NCI-H1092 (cell line): ENCODE data around the gene PIN4.
"Not testable (repeated sequence)": the region's sequence is repeated elsewhere in the genome, so short reads cannot be mapped to it uniquely, and the experiment has no call there.

ENCODE experiments used
- DNase-seq: peaks from one replicate; lab custom pipeline; 2025; lab: John Stamatoyannopoulos, UW

The PIN4 gene

GRCh38 chrX:72181178-72182125, at the start of gene PIN4:
PIN4 (plus strand) TSS chrX:72181757; CDS start chrX:72181786, 29 bp downstream.
- peak; percentile 98 for DNase-seq

- no peak for DNase-seq
Measured at GRCh38 chrX:72132456-72132855, 49.1 kb upstream of the PIN4 start.

GRCh38 chrX:72133851-72134546, 47.6 kb upstream of the PIN4 start:
- no peak for DNase-seq

GRCh38 chrX:72137846-72138495, 43.6 kb upstream of the PIN4 start:
- no peak for DNase-seq

- DNase-seq, result no peak
Measured at GRCh38 chrX:72139538-72139937, 42.0 kb upstream of the PIN4 start.

GRCh38 chrX:72141372-72142004, 40.1 kb upstream of the PIN4 start:
- DNase-seq, result no peak

GRCh38 chrX:72142094-72142793, 39.3 kb upstream of the PIN4 start:
- peak; percentile 95 for DNase-seq

GRCh38 chrX:72142794-72143608, 38.6 kb upstream of the PIN4 start:
- DNase-seq, result no peak

GRCh38 chrX:72143609-72143907, 38.0 kb upstream of the PIN4 start:
- no peak for DNase-seq

GRCh38 chrX:72145181-72145580, 36.4 kb upstream of the PIN4 start:
- no peak for DNase-seq

- no peak for DNase-seq
Measured at GRCh38 chrX:72146527-72146926, 35.0 kb upstream of the PIN4 start.

GRCh38 chrX:72158773-72159172, 22.8 kb upstream of the PIN4 start:
- DNase-seq, result no peak

GRCh38 chrX:72159769-72160168, 21.8 kb upstream of the PIN4 start:
- no peak for DNase-seq

GRCh38 chrX:72165551-72165950, 16.0 kb upstream of the PIN4 start:
- DNase-seq, result no peak

- DNase-seq, result no peak
Measured at GRCh38 chrX:72169008-72169728, 12.4 kb upstream of the PIN4 start.

- not testable (repeated sequence) for DNase-seq
Measured at GRCh38 chrX:72176289-72176688, 5.3 kb upstream of the PIN4 start.

- no peak for DNase-seq
Measured at GRCh38 chrX:72176981-72177380, 4.6 kb upstream of the PIN4 start.

- DNase-seq, result no peak
Measured at GRCh38 chrX:72180539-72180938, 1.0 kb upstream of the PIN4 start.

GRCh38 chrX:72182924-72183323, 1.4 kb downstream of the PIN4 start:
- no peak for DNase-seq

GRCh38 chrX:72201836-72202536, 20.4 kb downstream of the PIN4 start:
- no peak for DNase-seq
